ENCODE measurements around the gene CCDC102A.

Gene CCDC102A

GRCh38 chr16:57476546-57477410 lies 59.6 kb downstream of the CCDC102A start:
- DNase-seq, result no peak

GRCh38 chr16:57475711-57476339 lies 60.5 kb downstream of the CCDC102A start:
- DNase-seq, result no peak

GRCh38 chr16:57474671-57475661 lies 61.4 kb downstream of the CCDC102A start:
- no peak for DNase-seq

- DNase-seq, result no peak
Observed at GRCh38 chr16:57473906-57474305, 62.5 kb downstream of the CCDC102A start.

- DNase-seq, result no peak
Observed at GRCh38 chr16:57473176-57473840, 63.1 kb downstream of the CCDC102A start.

- DNase-seq, result no peak
Observed at GRCh38 chr16:57472665-57473060, 63.7 kb downstream of the CCDC102A start.

GRCh38 chr16:57471852-57472664 lies 64.3 kb downstream of the CCDC102A start:
- no peak for DNase-seq

GRCh38 chr16:57471209-57471608 lies 65.2 kb downstream of the CCDC102A start:
- no peak for DNase-seq

GRCh38 chr16:57470711-57471110 lies 65.7 kb downstream of the CCDC102A start:
- DNase-seq, result no peak

GRCh38 chr16:57469917-57470470 lies 66.4 kb downstream of the CCDC102A start:
- no peak for DNase-seq

- no peak for DNase-seq
Observed at GRCh38 chr16:57469046-57469445, 67.3 kb downstream of the CCDC102A start.

- DNase-seq, result no peak
Observed at GRCh38 chr16:57468346-57468745, 68.0 kb downstream of the CCDC102A start.

GRCh38 chr16:57464523-57464922 lies 71.8 kb downstream of the CCDC102A start:
- DNase-seq, result no peak

GRCh38 chr16:57462978-57463362 lies 73.4 kb downstream of the CCDC102A start:
- DNase-seq, result no peak

GRCh38 chr16:57462209-57462977 lies 74.0 kb downstream of the CCDC102A start, which contains the start of gene POLR2C:
POLR2C (plus strand) TSS chr16:57462679; CDS start chr16:57462725, 46 bp downstream.
- DNase-seq, result peak in 1 of 2 experiments; percentile 44

Measured in cerebellar nuclear complex (tissue), 1 donor.